ENCODE data around the gene FAM72C. TPM values are rescaled to one million over a fixed set of nuclear protein-coding genes. Genes with fewer than 3 reads are reported as not detected.
"Not testable (repeated sequence)": the region's sequence is repeated elsewhere in the genome, so short reads cannot be mapped to it uniquely, and the experiment has no call there.

Gene FAM72C
- polyA plus RNA-seq, 3 donors = 0.28 to 0.33 (median 0.31) TPM

DNA sequence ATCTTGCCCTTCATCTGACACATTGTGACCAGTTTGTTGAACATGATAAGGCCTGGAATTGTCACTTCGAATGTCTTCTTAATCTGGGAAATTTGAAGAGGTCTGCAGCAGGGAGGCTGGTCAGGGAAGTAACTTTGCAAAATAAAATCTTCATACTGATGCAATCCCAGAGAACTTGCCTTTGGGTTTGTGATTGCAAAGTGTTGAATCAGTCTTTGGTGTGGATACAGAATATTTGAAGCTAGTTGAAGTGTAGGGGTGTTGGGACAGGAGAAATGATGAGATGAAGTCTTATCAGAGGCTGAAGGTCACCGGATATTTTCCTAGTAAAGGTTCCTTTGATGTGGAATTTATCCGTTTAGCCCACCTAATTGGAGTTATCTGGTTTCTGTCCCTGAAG, 42.7 kb upstream of the FAM72C start:
- H3K4me1 Mint-ChIP-seq; H3K4me3 Mint-ChIP-seq; H2AFZ ChIP-seq (ENCODE audit: insufficient read depth, low read depth, low read length, poor library complexity, severe bottlenecking); H3K27ac ChIP-seq (ENCODE audit: low read depth in 1 of 2, low read length in 2 of 2); DNase-seq; H3K27me3 Mint-ChIP-seq (ENCODE audit: low read depth in 3 of 3); H3K4me3 ChIP-seq (replicated peaks in 1 of 3; ENCODE audit: low read depth in 2 of 3, low read length in 3 of 3); H3K27ac Mint-ChIP-seq; H3K36me3 ChIP-seq (replicated peaks in 1 of 2; ENCODE audit: control insufficient read depth in 1 of 2, insufficient read depth in 2 of 2, low read length in 2 of 2); H3K9me3 Mint-ChIP-seq; H3K4me2 ChIP-seq (replicated peaks; ENCODE audit: extremely low read depth, low read length, poor library complexity, severe bottlenecking); H4K20me1 ChIP-seq (ENCODE audit: insufficient read depth, low read length); H3K4me1 ChIP-seq (ENCODE audit: control insufficient read depth in 1 of 2, insufficient read depth in 2 of 2, low read length in 2 of 2); H3K9ac ChIP-seq (ENCODE audit: insufficient read depth, low read length, poor library complexity, severe bottlenecking); H3K27me3 ChIP-seq (ENCODE audit: control insufficient read depth in 2 of 2, insufficient read depth in 2 of 2, low read length in 2 of 2); intact Hi-C loops (cut with micrococcal nuclease); H3K79me2 ChIP-seq (ENCODE audit: insufficient read depth, low read length); H3K36me3 Mint-ChIP-seq; H3K9me3 ChIP-seq (replicated peaks in 1 of 2; ENCODE audit: control insufficient read depth in 1 of 2, insufficient read depth in 1 of 2, low read length in 2 of 2): not testable (repeated sequence)
- WGBS (ENCODE audit: insufficient coverage) = no CpG with 5 or more reads among the region's 3 CpGs

DNA sequence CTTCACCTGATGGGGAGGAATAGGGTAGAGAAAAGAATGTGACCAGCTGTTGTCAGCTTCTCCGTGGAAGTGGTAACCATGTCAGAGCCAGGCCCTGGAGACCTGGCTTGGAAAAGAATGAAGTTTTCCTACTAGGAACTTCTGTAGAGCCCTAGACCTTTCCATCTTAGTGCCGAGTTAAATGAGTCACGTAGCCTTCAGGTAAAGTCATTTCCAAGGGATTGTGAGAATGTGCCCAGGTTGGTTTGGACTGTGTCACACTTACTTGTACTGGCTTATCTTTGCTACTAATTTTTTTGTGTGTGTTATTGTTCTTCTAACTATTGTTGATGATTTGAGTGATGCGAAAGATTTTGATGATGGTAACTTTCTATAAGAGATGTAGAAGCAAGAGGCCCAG, 42.3 kb upstream of the FAM72C start:
- H3K9me3 Mint-ChIP-seq; intact Hi-C loops (cut with micrococcal nuclease); H3K4me2 ChIP-seq (replicated peaks; ENCODE audit: extremely low read depth, low read length, poor library complexity, severe bottlenecking); H3K9me3 ChIP-seq (replicated peaks in 1 of 2; ENCODE audit: control insufficient read depth in 1 of 2, insufficient read depth in 1 of 2, low read length in 2 of 2); H3K4me1 ChIP-seq (ENCODE audit: control insufficient read depth in 1 of 2, insufficient read depth in 2 of 2, low read length in 2 of 2); H3K79me2 ChIP-seq (ENCODE audit: insufficient read depth, low read length); H3K27me3 ChIP-seq (ENCODE audit: control insufficient read depth in 2 of 2, insufficient read depth in 2 of 2, low read length in 2 of 2); H3K36me3 ChIP-seq (replicated peaks in 1 of 2; ENCODE audit: control insufficient read depth in 1 of 2, insufficient read depth in 2 of 2, low read length in 2 of 2); H3K9ac ChIP-seq (ENCODE audit: insufficient read depth, low read length, poor library complexity, severe bottlenecking); DNase-seq; H2AFZ ChIP-seq (ENCODE audit: insufficient read depth, low read depth, low read length, poor library complexity, severe bottlenecking); H3K4me3 Mint-ChIP-seq; H3K36me3 Mint-ChIP-seq; H3K27me3 Mint-ChIP-seq (ENCODE audit: low read depth in 3 of 3); H3K27ac Mint-ChIP-seq; H3K4me3 ChIP-seq (replicated peaks in 1 of 3; ENCODE audit: low read depth in 2 of 3, low read length in 3 of 3); H3K4me1 Mint-ChIP-seq; H4K20me1 ChIP-seq (ENCODE audit: insufficient read depth, low read length); H3K27ac ChIP-seq (ENCODE audit: low read depth in 1 of 2, low read length in 2 of 2): not testable (repeated sequence)
- WGBS (ENCODE audit: insufficient coverage) = no CpG with 5 or more reads among the region's 4 CpGs

DNA sequence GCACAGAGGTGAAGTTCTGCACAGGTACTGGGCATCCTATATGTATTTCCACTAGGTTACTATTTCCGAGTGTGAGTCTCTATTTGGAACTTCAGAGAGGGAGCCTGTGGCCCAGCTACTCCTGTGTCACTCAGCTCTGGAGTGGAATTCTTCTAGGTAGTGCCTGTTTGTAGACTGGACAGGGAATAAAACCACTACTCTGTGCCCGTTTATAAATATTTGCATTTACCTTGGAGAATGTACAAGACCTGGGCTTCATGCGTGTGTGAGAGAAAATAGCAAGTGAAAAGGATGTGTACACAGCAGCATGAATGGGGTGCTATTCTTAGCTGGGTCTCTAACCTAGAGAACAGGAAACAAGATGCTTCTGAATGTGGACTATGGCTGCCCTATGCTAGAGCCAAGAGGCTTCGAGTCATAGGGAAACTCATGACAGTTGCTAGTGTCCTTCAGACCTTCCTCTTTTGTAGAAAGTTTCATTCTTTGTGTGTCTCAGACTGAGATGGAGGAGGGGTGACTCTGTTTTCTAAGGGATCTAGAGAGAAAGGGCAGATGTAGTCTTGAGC, 40.5 kb upstream of the FAM72C start:
- H3K27ac Mint-ChIP-seq; H3K4me1 ChIP-seq (ENCODE audit: control insufficient read depth in 1 of 2, insufficient read depth in 2 of 2, low read length in 2 of 2); intact Hi-C loops (cut with micrococcal nuclease); H3K4me3 Mint-ChIP-seq; H3K27ac ChIP-seq (ENCODE audit: low read depth in 1 of 2, low read length in 2 of 2); H3K27me3 ChIP-seq (ENCODE audit: control insufficient read depth in 2 of 2, insufficient read depth in 2 of 2, low read length in 2 of 2); H3K9me3 Mint-ChIP-seq; H3K36me3 Mint-ChIP-seq; H3K9ac ChIP-seq (ENCODE audit: insufficient read depth, low read length, poor library complexity, severe bottlenecking); H3K4me1 Mint-ChIP-seq; H3K9me3 ChIP-seq (replicated peaks in 1 of 2; ENCODE audit: control insufficient read depth in 1 of 2, insufficient read depth in 1 of 2, low read length in 2 of 2); H2AFZ ChIP-seq (ENCODE audit: insufficient read depth, low read depth, low read length, poor library complexity, severe bottlenecking); H3K4me3 ChIP-seq (replicated peaks in 1 of 3; ENCODE audit: low read depth in 2 of 3, low read length in 3 of 3); H3K4me2 ChIP-seq (replicated peaks; ENCODE audit: extremely low read depth, low read length, poor library complexity, severe bottlenecking); H3K27me3 Mint-ChIP-seq (ENCODE audit: low read depth in 3 of 3); H3K79me2 ChIP-seq (ENCODE audit: insufficient read depth, low read length); DNase-seq; H3K36me3 ChIP-seq (replicated peaks in 1 of 2; ENCODE audit: control insufficient read depth in 1 of 2, insufficient read depth in 2 of 2, low read length in 2 of 2); H4K20me1 ChIP-seq (ENCODE audit: insufficient read depth, low read length): not testable (repeated sequence)
- no CpG with 5 or more reads among the region's 4 CpGs for WGBS (ENCODE audit: insufficient coverage)

DNA sequence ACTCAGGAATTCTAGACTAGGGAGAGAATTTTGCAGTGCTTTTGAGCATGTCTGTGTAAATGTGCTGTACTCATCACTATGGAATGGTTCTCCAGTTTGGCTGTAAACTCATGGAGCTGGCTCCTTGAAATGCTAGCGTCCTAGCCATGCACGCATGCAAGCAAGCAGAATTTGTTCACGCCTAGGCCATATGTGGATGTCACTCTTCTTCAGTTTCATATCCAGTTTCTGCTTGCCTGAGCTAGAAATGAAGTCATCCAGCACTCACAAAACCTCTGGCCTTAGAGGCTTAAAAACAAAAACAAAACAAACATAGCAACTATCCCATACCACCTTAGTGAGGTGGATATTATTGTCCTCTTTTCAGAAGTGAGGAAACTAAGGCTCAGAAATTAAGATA, 37.6 kb upstream of the FAM72C start:
- H3K36me3 Mint-ChIP-seq; H3K36me3 ChIP-seq (replicated peaks in 1 of 2; ENCODE audit: control insufficient read depth in 1 of 2, insufficient read depth in 2 of 2, low read length in 2 of 2): not testable (repeated sequence)
- no CpG with 5 or more reads among the region's 3 CpGs for WGBS (ENCODE audit: insufficient coverage)

More for the DNA sequence above, 37.6 kb upstream of the FAM72C start:
- H4K20me1 ChIP-seq (ENCODE audit: insufficient read depth, low read length); H3K4me3 Mint-ChIP-seq; H3K4me2 ChIP-seq (replicated peaks; ENCODE audit: extremely low read depth, low read length, poor library complexity, severe bottlenecking); H3K9me3 Mint-ChIP-seq; H3K9ac ChIP-seq (ENCODE audit: insufficient read depth, low read length, poor library complexity, severe bottlenecking); H3K27ac ChIP-seq (ENCODE audit: low read depth in 1 of 2, low read length in 2 of 2); DNase-seq; intact Hi-C loops (cut with micrococcal nuclease); H2AFZ ChIP-seq (ENCODE audit: insufficient read depth, low read depth, low read length, poor library complexity, severe bottlenecking); H3K4me3 ChIP-seq (replicated peaks in 1 of 3; ENCODE audit: low read depth in 2 of 3, low read length in 3 of 3); H3K27me3 ChIP-seq (ENCODE audit: control insufficient read depth in 2 of 2, insufficient read depth in 2 of 2, low read length in 2 of 2); H3K79me2 ChIP-seq (ENCODE audit: insufficient read depth, low read length); H3K9me3 ChIP-seq (replicated peaks in 1 of 2; ENCODE audit: control insufficient read depth in 1 of 2, insufficient read depth in 1 of 2, low read length in 2 of 2); H3K27ac Mint-ChIP-seq; H3K27me3 Mint-ChIP-seq (ENCODE audit: low read depth in 3 of 3); H3K4me1 Mint-ChIP-seq; H3K4me1 ChIP-seq (ENCODE audit: control insufficient read depth in 1 of 2, insufficient read depth in 2 of 2, low read length in 2 of 2): not testable (repeated sequence)

Data from CD14-positive monocyte (primary cell).